Mesenteric fat pad (tissue), 1 donor: ENCODE measurements around the gene KRTAP5-6. TPM values are rescaled to one million over a fixed set of nuclear protein-coding genes. Genes with fewer than 3 reads are reported as not detected.
A peak's percentile ranks its signal among the peaks of the same experiment; 100 is the strongest.
"Not testable (repeated sequence)": the region's sequence is repeated elsewhere in the genome, so short reads cannot be mapped to it uniquely, and the experiment has no call there.

ENCODE experiments used
- DNase-seq: peaks from one replicate; pipeline ENCODE4 v3.0.0-alpha.2; 2020; ENCODE audit warnings: low spot score
- total RNA-seq: library from RNA; stranded (reverse); fragmentation: NEBNext Ultra II Directional; extraction: Animal tissue kit (Norgen Biotek cat#: 25700); gene quantifications from one replicate; pipeline ENCODE4 v1.2.1, GENCODE V29; 2021
- donor health status: DM: yes; HTN: yes; CAD: no.

KRTAP5-6 gene
- total RNA-seq, 1 donor from 2014 or later: not detected

- DNase-seq: peak; percentile 72
Observed at GRCh38 chr11:1661454-1662269, 35.3 kb upstream of the KRTAP5-6 start.

DNA sequence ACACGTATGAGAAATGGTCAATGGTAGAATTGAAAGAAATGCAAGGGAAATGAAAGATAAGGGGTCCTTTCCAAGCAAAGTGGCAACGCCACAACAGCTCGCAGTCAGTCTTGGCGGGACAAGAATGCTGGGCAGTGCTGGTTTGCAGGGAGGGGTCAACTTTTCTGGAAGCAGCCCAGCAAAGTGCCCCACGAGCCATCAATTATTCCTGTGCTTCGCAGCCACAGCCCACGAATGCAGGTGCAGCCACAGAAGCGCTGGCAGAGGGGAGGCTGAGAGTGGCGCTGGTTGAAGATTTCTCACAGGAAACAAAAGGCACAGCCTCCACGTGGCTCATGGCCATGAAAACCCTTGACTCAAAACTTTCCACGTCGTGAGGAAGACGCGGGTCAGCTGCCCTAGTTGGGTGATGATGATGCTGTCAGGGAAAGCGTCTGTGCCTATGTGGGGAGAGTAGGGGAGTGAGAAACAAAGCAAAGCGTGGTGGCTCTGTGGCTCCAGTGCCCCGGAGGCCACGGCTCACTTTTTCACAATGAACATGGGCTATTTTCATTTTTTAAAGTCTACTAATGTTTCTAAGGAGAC is 34.2 kb upstream of the KRTAP5-6 start:
- DNase-seq: peak; percentile 14

GRCh38 chr11:1665313-1665712 is 31.7 kb upstream of the KRTAP5-6 start:
- peak; percentile 30 for DNase-seq

DNA sequence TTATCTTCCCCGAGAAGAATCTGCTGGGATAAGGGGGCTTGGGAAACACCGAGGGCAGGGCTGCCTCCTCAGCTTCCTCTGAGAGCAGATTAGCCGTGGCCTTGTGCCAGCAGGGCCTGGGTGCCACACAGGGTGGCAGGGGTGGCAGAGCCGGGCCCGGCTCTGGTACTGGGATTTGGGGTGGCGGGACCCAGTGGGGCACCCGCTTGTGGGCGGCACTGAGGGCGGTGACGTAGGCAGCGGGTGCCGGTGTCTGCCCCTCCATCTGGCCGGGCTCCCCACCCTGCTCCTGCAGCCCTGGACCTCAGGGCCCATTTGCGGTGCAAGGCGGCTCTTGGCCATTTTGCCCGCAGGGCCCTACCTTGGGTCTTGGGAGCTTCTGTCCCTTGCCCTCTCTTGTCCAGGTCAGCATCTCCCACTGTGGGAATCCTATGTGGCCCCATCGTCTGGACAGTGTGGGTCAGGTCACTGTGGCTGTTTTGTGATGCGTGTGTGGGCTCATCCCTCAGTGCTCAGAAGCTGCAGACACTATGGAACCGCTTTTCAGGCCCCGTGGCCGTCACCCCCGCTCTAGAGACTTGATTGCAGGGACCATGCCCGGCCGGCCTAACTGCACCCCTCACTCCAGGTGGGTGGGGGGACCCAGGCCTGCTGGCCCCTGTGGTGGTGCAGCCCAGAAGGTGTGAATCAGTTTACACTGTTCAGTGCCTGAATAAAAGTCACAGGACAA is 29.7 kb upstream of the KRTAP5-6 start:
- DNase-seq: peak; percentile 78

GRCh38 chr11:1667906-1668305 is 29.1 kb upstream of the KRTAP5-6 start:
- peak; percentile 79 for DNase-seq

GRCh38 chr11:1668911-1669473 is 28.0 kb upstream of the KRTAP5-6 start:
- peak; percentile 71 for DNase-seq

GRCh38 chr11:1669546-1670218 is 27.3 kb upstream of the KRTAP5-6 start:
- DNase-seq: peak; percentile 76

DNA sequence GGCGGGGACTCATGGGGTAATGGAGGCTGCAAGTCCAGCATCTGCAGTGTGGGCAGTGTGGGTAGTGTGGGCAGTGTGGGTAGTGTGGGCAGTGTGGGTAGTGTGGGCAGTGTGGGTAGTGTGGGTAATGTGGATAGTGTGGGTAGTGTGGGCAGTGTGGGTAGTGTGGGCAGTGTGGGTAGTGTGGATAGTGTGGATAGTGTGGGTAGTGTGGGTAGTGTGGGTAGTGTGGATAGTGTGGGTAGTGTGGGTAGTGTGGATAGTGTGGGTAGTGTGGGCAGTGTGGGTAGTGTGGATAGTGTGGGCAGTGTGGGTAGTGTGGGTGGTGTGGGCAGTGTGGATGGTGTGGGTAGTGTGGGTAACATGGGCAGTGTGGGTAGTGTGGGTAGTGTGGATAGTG is 26.5 kb upstream of the KRTAP5-6 start:
- not testable (repeated sequence) for DNase-seq

DNA sequence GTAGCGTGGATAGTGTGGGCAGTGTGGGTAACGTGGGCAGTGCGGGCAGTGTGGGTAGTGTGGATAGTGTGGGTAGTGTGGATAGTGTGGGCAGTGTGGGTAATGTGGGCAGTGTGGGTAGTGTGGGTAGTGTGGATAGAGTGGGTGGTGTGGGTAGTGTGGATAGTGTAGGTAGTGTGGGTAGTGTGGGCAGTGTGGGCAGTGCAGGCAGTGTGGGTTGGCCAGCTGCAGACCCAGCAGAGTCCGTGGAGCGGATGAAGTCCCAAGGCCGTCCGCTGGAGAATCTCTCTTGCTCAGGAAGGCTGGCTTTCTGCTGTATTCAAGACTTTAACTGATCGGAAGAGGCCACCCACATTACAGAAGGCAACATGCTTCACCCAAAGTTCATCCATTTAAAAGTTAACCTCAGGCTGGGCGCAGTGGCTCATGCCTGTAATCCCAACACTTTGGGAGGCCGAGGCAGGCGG is 26.1 kb upstream of the KRTAP5-6 start:
- peak; percentile 81 for DNase-seq

GRCh38 chr11:1671658-1672057 is 25.3 kb upstream of the KRTAP5-6 start:
- DNase-seq: peak; percentile 20

- DNase-seq: peak; percentile 11
Observed at GRCh38 chr11:1672613-1673350, 24.2 kb upstream of the KRTAP5-6 start.

DNA sequence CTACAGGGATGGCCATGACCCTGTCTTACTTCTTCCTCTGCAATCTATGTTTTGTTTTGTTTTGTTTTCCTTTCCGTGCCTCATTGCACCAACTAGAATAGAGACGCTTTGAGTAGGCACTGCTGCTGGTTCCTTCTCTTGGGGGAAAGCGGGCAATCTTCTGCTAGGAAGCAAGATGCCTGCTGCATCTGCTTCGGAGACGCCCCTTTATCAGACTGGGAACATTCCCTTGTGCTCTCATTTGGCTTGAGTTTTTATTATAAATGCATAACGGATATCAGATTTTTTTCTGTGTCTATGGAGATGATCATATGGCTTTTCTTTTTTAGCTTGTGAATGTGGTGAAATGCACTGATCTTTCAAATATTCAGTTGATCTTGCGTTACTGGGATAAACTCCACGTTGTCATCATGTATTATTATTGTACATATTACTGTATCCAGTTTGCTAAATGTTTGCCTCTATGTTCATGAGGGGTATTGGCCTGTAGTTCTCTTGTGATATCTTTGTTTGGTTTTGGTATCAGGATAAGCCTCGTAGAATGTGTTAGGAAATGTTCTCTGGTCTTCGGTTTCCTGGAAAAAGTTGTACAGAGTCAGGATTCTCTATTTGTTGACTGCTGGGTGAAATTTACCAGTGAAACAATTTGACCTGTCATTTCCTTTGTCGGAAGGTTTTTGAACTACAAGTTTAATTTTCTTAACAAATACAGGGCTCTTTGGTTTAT is 23.4 kb upstream of the KRTAP5-6 start:
- peak; percentile 8 for DNase-seq

- peak; percentile 68 for DNase-seq
Observed at GRCh38 chr11:1674173-1675131, 22.5 kb upstream of the KRTAP5-6 start.

GRCh38 chr11:1675536-1676228 is 21.3 kb upstream of the KRTAP5-6 start:
- no peak for DNase-seq

DNA sequence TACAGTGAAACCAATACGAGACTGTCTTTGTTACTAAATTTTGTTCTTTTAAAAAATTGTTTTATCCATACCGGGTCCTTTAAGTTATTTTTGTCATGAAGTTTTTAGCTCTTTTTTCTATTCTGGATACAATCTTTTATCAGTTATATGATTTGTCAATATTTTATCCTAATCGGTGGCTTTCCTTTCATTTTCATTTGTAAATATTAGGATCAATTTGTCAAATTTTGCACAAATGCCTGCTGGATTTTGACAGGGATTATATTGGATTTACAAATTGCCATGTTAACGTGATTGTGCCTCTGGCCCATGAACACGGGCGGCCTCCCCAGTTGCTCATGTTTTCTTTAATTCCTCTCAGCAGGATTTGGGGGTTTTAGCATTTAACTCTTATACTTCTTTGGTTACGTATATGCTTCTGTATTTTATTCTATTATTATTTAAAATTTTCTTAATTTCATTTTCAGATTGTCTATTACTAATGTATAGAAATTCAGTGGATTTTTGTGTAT is 20.7 kb upstream of the KRTAP5-6 start:
- no peak for DNase-seq

DNA sequence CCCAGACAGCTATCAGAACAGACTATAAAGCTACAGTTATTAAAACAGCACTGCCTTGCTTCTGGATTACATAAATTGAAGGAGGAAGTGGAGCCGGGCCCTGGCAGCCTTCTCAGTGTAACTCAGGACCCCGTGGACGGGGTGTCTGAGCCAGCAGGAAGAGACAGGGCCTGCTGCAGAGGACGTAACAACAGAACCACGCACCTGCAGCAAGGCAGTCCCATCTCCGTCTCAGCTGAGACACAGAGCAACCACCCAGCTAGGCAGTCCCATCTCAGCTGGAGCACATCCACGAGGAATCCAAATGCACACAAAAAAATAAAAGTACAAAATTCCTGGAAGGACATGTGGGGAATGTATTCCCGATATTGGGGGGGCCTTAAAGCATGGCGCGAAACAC is 17.1 kb upstream of the KRTAP5-6 start:
- DNase-seq: peak; percentile 45

- peak; percentile 74 for DNase-seq
Observed at GRCh38 chr11:1682225-1682905, 14.6 kb upstream of the KRTAP5-6 start.
